HEK293 (cell line): ENCODE results near the gene CLEC14A.

ENCODE experiments used
- CTCF ChIA-PET: fragments of 350-600 bp; formaldehyde crosslinking; extraction: SDS; loops from one replicate; lab custom pipeline; 2021; ENCODE audit warnings: antibody characterized with exemption; lab: Yijun Ruan, JAX
- POLR2A ChIA-PET: fragments of 300-600 bp; formaldehyde crosslinking; extraction: SDS; loops from one replicate; lab custom pipeline; 2020; ENCODE audit warnings: antibody characterized with exemption, inconsistent platforms; lab: Yijun Ruan, JAX
- H3K27ac ChIP-seq: fragments of 200-500 bp; sonication (Bioruptor generic); 2 replicates; pipeline ENCODE4 v1.5.1; 2014; ENCODE audit warnings: low read depth, low read length, control low read depth, inconsistent platforms; ENCODE audit errors: extremely low read depth
- H3K36me3 ChIP-seq, 2 experiments: fragments of 200-500 bp in 1 of 2; sonication (Bioruptor generic) in 1 of 2; 1 replicate in 1 of 2; 2 replicates in 1 of 2; pipeline ENCODE4 v1.5.1; 2014 to 2017; ENCODE audit warnings: inconsistent platforms in 2 of 2, low read length in 2 of 2; ENCODE audit not compliant: control insufficient read depth in 2 of 2, insufficient read depth in 1 of 2
- H3K4me1 ChIP-seq: fragments of 200-500 bp; sonication (Bioruptor generic); 2 replicates; pipeline ENCODE4 v1.5.1; 2014; ENCODE audit warnings: mild to moderate bottlenecking, low read length, inconsistent platforms; ENCODE audit not compliant: control insufficient read depth, insufficient read depth
- H3K4me3 ChIP-seq: 2 replicates; pipeline ENCODE4 v1.5.1; 2011; ENCODE audit warnings: low read depth, mild to moderate bottlenecking, control low read depth, low read length, moderate library complexity
- H3K9me3 ChIP-seq: fragments of 200-500 bp; sonication (Bioruptor generic); 2 replicates; pipeline ENCODE4 v1.5.1; 2014; ENCODE audit warnings: low read depth, low read length, inconsistent platforms; ENCODE audit not compliant: control insufficient read depth, insufficient read depth
- GLI2 ChIP-seq: fragments of 450-650 bp; formaldehyde crosslinking; IDR thresholded peaks from 2 replicates; pipeline ENCODE4; 2017; ENCODE audit warnings: missing biosample characterization, missing genetic modification characterization, low read depth, borderline replicate concordance
- KLF1 ChIP-seq: fragments of 450-650 bp; formaldehyde crosslinking; IDR thresholded peaks from 2 replicates; pipeline ENCODE4 v1.5.1; 2016; ENCODE audit warnings: missing biosample characterization, missing genetic modification characterization
- MZF1 ChIP-seq: fragments of 450-650 bp; formaldehyde crosslinking; IDR thresholded peaks from 2 replicates; pipeline ENCODE4 v1.5.1; 2017; ENCODE audit warnings: missing biosample characterization, missing genetic modification characterization, borderline replicate concordance
- RBAK ChIP-seq: fragments of 450-650 bp; formaldehyde crosslinking; IDR thresholded peaks from 2 replicates; pipeline ENCODE4 v1.5.1; 2016; ENCODE audit warnings: missing biosample characterization, missing genetic modification characterization
- TRIM28 ChIP-seq: IDR thresholded peaks from 2 replicates; pipeline ENCODE4 v1.6.1; 2011; ENCODE audit warnings: low read length, control low read depth, borderline replicate concordance
- YY2 ChIP-seq: fragments of 450-650 bp; formaldehyde crosslinking; IDR thresholded peaks from 2 replicates; pipeline ENCODE4 v1.5.1; 2016; ENCODE audit warnings: missing biosample characterization, missing genetic modification characterization
- ZBTB17 ChIP-seq: fragments of 450-650 bp; formaldehyde crosslinking; IDR thresholded peaks from 2 replicates; pipeline ENCODE4 v1.5.1; 2016; ENCODE audit warnings: missing biosample characterization, missing genetic modification characterization
- ZFP69B ChIP-seq: fragments of 450-650 bp; formaldehyde crosslinking; IDR thresholded peaks from 2 replicates; pipeline ENCODE4 v1.5.1; 2016; ENCODE audit warnings: missing biosample characterization, missing genetic modification characterization
- ZNF133 ChIP-seq: fragments of 450-650 bp; formaldehyde crosslinking; IDR thresholded peaks from 2 replicates; pipeline ENCODE4 v1.5.1; 2016; ENCODE audit warnings: missing biosample characterization, missing genetic modification characterization
- ZNF155 ChIP-seq: fragments of 450-650 bp; formaldehyde crosslinking; IDR thresholded peaks from 2 replicates; pipeline ENCODE4 v1.5.1; 2016; ENCODE audit warnings: missing biosample characterization, missing genetic modification characterization
- ZNF19 ChIP-seq: fragments of 450-650 bp; formaldehyde crosslinking; IDR thresholded peaks from 2 replicates; pipeline ENCODE4; 2016; ENCODE audit warnings: missing biosample characterization, missing genetic modification characterization, low read depth
- ZNF211 ChIP-seq: fragments of 450-650 bp; formaldehyde crosslinking; IDR thresholded peaks from 2 replicates; pipeline ENCODE4 v1.5.1; 2016; ENCODE audit warnings: low read depth, missing biosample characterization, missing genetic modification characterization
- ZNF221 ChIP-seq: fragments of 450-650 bp; formaldehyde crosslinking; IDR thresholded peaks from 2 replicates; pipeline ENCODE4 v1.5.1; 2017; ENCODE audit warnings: missing biosample characterization, missing genetic modification characterization, borderline replicate concordance
- ZNF274 ChIP-seq, 2 experiments: fragments of 200-500 bp in 1 of 2; fragments of 450-650 bp in 1 of 2; sonication (Bioruptor generic) in 1 of 2; formaldehyde crosslinking in 1 of 2; IDR thresholded peaks; 2 replicates each; pipeline versions ENCODE4 v1.5.1 to v1.6.1; 2014 to 2016; ENCODE audit warnings: borderline replicate concordance in 1 of 2, inconsistent platforms in 1 of 2, low read length in 1 of 2, missing biosample characterization in 1 of 2, missing genetic modification characterization in 1 of 2
- ZNF280D ChIP-seq: fragments of 450-650 bp; formaldehyde crosslinking; IDR thresholded peaks from 2 replicates; pipeline ENCODE4 v1.5.1; 2016; ENCODE audit warnings: missing biosample characterization, missing genetic modification characterization
- ZNF302 ChIP-seq: fragments of 450-650 bp; formaldehyde crosslinking; IDR thresholded peaks from 2 replicates; pipeline ENCODE4 v1.5.1; 2016; ENCODE audit warnings: missing biosample characterization, missing genetic modification characterization, low read depth
- ZNF404 ChIP-seq: fragments of 450-650 bp; formaldehyde crosslinking; IDR thresholded peaks from 2 replicates; pipeline ENCODE4 v1.5.1; 2017; ENCODE audit warnings: missing biosample characterization, missing genetic modification characterization
- ZNF449 ChIP-seq: fragments of 450-650 bp; formaldehyde crosslinking; IDR thresholded peaks from 2 replicates; pipeline ENCODE4 v1.5.1; 2017; ENCODE audit warnings: missing biosample characterization, mild to moderate bottlenecking, missing genetic modification characterization, moderate library complexity
- ZNF513 ChIP-seq: fragments of 450-650 bp; IDR thresholded peaks from 2 replicates; pipeline ENCODE4 v1.5.1; 2018; ENCODE audit warnings: missing biosample characterization, missing genetic modification characterization
- ZNF555 ChIP-seq: fragments of 450-650 bp; formaldehyde crosslinking; conservative IDR thresholded peaks from 2 replicates; pipeline ENCODE4 v1.5.1; 2017; ENCODE audit warnings: missing biosample characterization, mild to moderate bottlenecking, missing genetic modification characterization, inconsistent platforms
- ZNF585B ChIP-seq: fragments of 450-650 bp; formaldehyde crosslinking; IDR thresholded peaks from 2 replicates; pipeline ENCODE4 v1.5.1; 2016; ENCODE audit warnings: missing biosample characterization, missing genetic modification characterization
- ZNF600 ChIP-seq: fragments of 450-650 bp; formaldehyde crosslinking; IDR thresholded peaks from 2 replicates; pipeline ENCODE4 v1.5.1; 2016; ENCODE audit warnings: missing biosample characterization, missing genetic modification characterization
- ZNF629 ChIP-seq: fragments of 450-650 bp; formaldehyde crosslinking; IDR thresholded peaks from 2 replicates; pipeline ENCODE4 v1.5.1; 2017; ENCODE audit warnings: missing biosample characterization, missing genetic modification characterization
- ZNF639 ChIP-seq: fragments of 450-650 bp; formaldehyde crosslinking; IDR thresholded peaks from 2 replicates; pipeline ENCODE4 v1.5.1; 2016; ENCODE audit warnings: missing biosample characterization, missing genetic modification characterization
- ZNF692 ChIP-seq: fragments of 450-650 bp; formaldehyde crosslinking; IDR thresholded peaks from 2 replicates; pipeline ENCODE4 v1.5.1; 2016; ENCODE audit warnings: missing biosample characterization, missing genetic modification characterization
- ZNF768 ChIP-seq: fragments of 450-650 bp; formaldehyde crosslinking; IDR thresholded peaks from 2 replicates; pipeline ENCODE4 v1.5.1; 2018; ENCODE audit warnings: missing biosample characterization, mild to moderate bottlenecking, missing genetic modification characterization
- ZNF777 ChIP-seq: fragments of 450-650 bp; formaldehyde crosslinking; IDR thresholded peaks from 2 replicates; pipeline ENCODE4 v1.5.1; 2017; ENCODE audit warnings: missing biosample characterization, missing genetic modification characterization, borderline replicate concordance
- ZSCAN30 ChIP-seq: fragments of 450-650 bp; IDR thresholded peaks from 2 replicates; pipeline ENCODE4 v1.5.1; 2018; ENCODE audit warnings: missing biosample characterization, mild to moderate bottlenecking, missing genetic modification characterization, moderate library complexity

The CLEC14A gene

GRCh38 chr14:38212111-38212510 lies 43.8 kb downstream of the CLEC14A start:
- no peak overlapping the region for H3K4me3 ChIP-seq
- POLR2A ChIA-PET = no interaction called here

GRCh38 chr14:38211255-38211735 lies 44.6 kb downstream of the CLEC14A start:
- Histone ChIP-seq H3K27ac (no peak overlapping the region), H3K36me3 (no peaks in the 10 kb centered on the region), H3K9me3 (no peaks in the 10 kb centered on the region), H3K4me3 (no peak overlapping the region), H3K4me1 (no peaks in the 10 kb centered on the region; the same call in 1 of the 2 replicates)
- ChIA-PET POLR2A (no interaction called here), CTCF (interaction anchor here (0.6 kb wide), 1 partner anchor 666 kb away, joined by 3 read pairs; no protein-coding TSS in a partner anchor)
- TF ChIP-seq ZNF777 (tag by site-specific recombination) = no peak
- TF ChIP-seq ZNF555 (tag by site-specific recombination) = no peak
- no peak for TF ChIP-seq GLI2 (tag by site-specific recombination)
- no peak for TF ChIP-seq ZNF585B (tag by site-specific recombination)
- no peak for TF ChIP-seq ZFP69B (tag by site-specific recombination)
- TF ChIP-seq ZNF302 = no peak
- TF ChIP-seq ZNF211 (tag by site-specific recombination) = no peak
- no peak for TF ChIP-seq ZNF600 (tag by site-specific recombination)
- TF ChIP-seq ZNF768 (tag by site-specific recombination) = no peak
- TF ChIP-seq ZNF280D (tag by site-specific recombination) = no peak
- no peak for TF ChIP-seq ZNF692 (tag by site-specific recombination)
- TF ChIP-seq TRIM28 = no peak
- TF ChIP-seq YY2 (tag by site-specific recombination) = no peak
- no peak for TF ChIP-seq ZNF133 (tag by site-specific recombination)
- no peak for TF ChIP-seq RBAK (tag by site-specific recombination)
- no peak for TF ChIP-seq KLF1 (tag by site-specific recombination)
- no peak for TF ChIP-seq ZNF639 (tag by site-specific recombination)

More at GRCh38 chr14:38212111-38212510, 43.8 kb downstream of the CLEC14A start:
- H3K36me3 ChIP-seq = no peaks in the 10 kb centered on the region
- CTCF ChIA-PET = no interaction called here
- no peak overlapping the region for H3K27ac ChIP-seq
- TF ChIP-seq ZNF155 (tag by site-specific recombination) = no peak
- no peak for TF ChIP-seq ZSCAN30 (tag by site-specific recombination)
- no peak for TF ChIP-seq ZNF629 (tag by site-specific recombination)
- TF ChIP-seq ZNF274 (IDR thresholded peaks at IDR 0.05; ENCODE audit: low read length) = no peak
- TF ChIP-seq ZNF274 (tag by site-specific recombination; IDR thresholded peaks at IDR 0.05; ENCODE audit: borderline replicate concordance) = no peak
- no peak for TF ChIP-seq ZBTB17 (tag by site-specific recombination)
- TF ChIP-seq ZNF19 (tag by site-specific recombination) = no peak
- no peak for TF ChIP-seq ZNF449 (tag by site-specific recombination)
- TF ChIP-seq KLF1 (tag by site-specific recombination) = no peak
- no peak for TF ChIP-seq ZNF404 (tag by site-specific recombination)
- TF ChIP-seq ZNF133 (tag by site-specific recombination) = no peak
- no peak for TF ChIP-seq ZNF513 (tag by site-specific recombination)
- TF ChIP-seq MZF1 (tag by site-specific recombination) = no peak
- TF ChIP-seq ZNF221 (tag by site-specific recombination) = no peak
- H3K9me3 ChIP-seq = no peaks in the 10 kb centered on the region
- H3K4me1 ChIP-seq = no peaks in the 10 kb centered on the region; the same call in 1 of the 2 replicates
